Eye (tissue), 1 donor: ENCODE data around the gene FAM228A.

ENCODE experiments used
- DNase-seq: peaks from one replicate; pipeline ENCODE4 v3.0.0-alpha.2; 2015

The FAM228A gene

DNA sequence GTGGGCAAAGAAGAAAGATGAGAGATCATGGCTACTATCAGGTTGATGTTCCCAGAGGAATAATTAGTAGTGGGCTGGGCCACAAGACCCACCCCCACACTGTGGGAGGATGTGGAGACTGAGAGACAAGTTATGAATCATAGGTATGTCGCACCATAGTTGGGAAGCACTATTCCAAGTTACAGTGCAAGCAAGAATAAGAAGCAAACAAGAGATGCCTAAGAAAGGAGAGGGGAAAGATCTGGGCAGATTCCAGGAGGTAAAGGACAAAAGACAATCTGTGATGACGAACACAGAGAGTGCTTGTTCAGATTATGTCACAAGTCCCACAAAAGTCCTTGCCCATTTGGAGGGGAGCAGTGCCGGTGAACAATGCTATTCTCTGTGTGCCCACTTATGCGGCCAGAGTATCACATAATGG is 56.6 kb downstream of the FAM228A start:
- no peak for DNase-seq

DNA sequence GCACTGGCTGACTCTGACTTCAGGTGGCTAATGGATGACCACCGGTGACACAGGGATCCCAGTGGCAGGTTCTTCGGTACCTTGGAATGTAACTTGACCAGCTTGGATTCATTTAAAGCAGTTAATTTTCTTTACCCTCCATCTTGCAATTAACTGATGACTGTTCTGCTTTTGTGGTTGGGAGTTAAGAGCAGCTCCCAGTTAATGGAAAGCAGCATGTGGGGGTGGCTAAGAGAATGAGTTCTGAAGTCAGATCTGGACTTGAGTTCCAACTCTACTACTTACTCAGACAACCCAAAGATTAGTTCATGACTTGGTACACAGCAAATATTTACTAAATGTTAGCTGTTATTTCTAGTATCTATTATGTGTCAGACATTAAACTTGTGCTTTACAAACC is 58.5 kb downstream of the FAM228A start:
- no peak for DNase-seq

GRCh38 chr2:24237313-24237712 is 62.5 kb downstream of the FAM228A start:
- no peak for DNase-seq

DNA sequence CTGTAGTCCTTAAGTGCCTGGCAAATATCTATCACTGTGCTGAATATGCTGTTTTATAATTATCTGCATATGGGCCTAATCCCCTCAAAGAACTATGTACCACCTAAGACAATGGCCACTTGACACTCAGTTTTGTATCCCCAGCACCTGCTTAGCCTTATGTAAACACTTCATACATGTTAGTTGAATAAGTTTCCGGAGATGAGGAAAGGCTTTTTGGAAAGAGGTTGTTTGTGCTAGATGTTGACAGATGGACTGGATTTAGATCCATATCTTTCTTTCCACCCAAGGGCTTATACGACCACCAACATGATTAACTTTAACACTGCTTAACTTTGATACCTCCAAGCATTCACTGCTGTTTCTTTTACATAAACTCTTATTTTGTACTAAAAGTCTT is 63.3 kb downstream of the FAM228A start:
- no peak for DNase-seq

GRCh38 chr2:24239553-24239952 is 64.7 kb downstream of the FAM228A start:
- no peak for DNase-seq
